Left colon (tissue), 2 donors: ENCODE data around the gene PIK3C2A. TPM values are rescaled to one million over a fixed set of nuclear protein-coding genes. Genes with fewer than 3 reads are reported as not detected.

Source experiments
- ATAC-seq: fragments of 200-7000 bp; cut with Tn5 transposase; one replicate; pipeline ENCODE4 v1.9.1; 2020; ENCODE audit warnings: mild to moderate bottlenecking, moderate library complexity
- DNase-seq, 2 donors: peaks; one replicate each; pipeline ENCODE4 v3.0.0-alpha.2; 2020
- intact Hi-C, 2 donors: fragments of 100-400 bp; cut with DNase I in 1 of 2; cut with micrococcal nuclease in 1 of 2; formaldehyde crosslinking; loops; one replicate each; pipeline versions ENCODE4 v1.11.2 to v1.14.0; 2022; cut with DNase I, micrococcal nuclease
- total RNA-seq, 2 donors: library from RNA; stranded (reverse); fragmentation: NEBNext Ultra II Directional; extraction: Animal tissue kit (Norgen Biotek cat#: 25700); gene quantifications; one replicate each; pipeline ENCODE4 v1.2.1, GENCODE V29; 2021
- donor health status: DM: no; HTN: no; CAD: no.
- donor health status: DM: yes; HTN: yes; CAD: no.

PIK3C2A gene
- total RNA-seq, 2 donors from 2014 or later, result 49.7 to 54.6 TPM

GRCh38 chr11:17218403-17218802, 10.6 kb upstream of the PIK3C2A start:
- ATAC-seq (no peak), DNase-seq (no peak)
- intact Hi-C loops, result no loop called here

GRCh38 chr11:17217401-17217800, 9.6 kb upstream of the PIK3C2A start:
- DNase-seq (no peak), ATAC-seq (no peak)
- intact Hi-C loops, result no loop called here

GRCh38 chr11:17214338-17214737, 6.6 kb upstream of the PIK3C2A start:
- no peak for ATAC-seq
- intact Hi-C loops, result no loop called here
- DNase-seq, result no peak

DNA sequence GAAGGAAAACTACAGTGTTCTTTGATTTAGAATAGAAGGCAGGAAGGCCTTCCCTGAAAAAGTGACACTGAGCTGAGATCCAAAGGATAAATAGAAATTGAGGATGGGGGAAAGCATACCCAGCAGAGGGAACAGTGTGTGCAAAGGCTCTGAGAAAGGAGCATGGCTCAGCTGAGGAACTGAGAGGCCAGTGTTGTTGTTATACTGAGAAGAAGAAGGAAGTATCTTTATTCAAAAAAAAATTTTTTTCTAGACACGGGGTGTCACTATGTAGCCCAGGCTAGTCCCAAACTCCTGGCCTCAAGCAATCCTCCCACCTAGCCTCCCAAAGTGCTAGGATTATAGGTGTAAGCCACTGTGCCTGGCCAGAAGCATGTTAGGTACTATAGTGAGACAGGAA, 3.5 kb upstream of the PIK3C2A start:
- no peak for ATAC-seq
- intact Hi-C loops, result no loop called here
- no peak for DNase-seq

DNA sequence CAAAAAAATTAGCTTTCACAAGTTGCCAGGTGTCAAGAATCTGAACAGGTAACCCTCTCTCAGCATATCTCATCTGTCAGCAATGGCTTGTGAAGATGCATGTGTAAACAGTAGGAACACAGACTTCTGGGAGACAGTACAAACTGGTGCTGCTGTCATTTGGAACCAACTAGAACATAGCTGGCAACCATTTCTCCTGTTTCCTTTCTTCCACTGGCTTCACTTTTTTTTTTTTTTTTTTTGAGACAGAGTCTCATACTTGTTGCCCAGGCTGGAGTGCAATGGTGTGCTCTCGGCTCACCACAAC, 2.1 kb upstream of the PIK3C2A start:
- DNase-seq, result no peak
- no peak for ATAC-seq

GRCh38 chr11:17208257-17208999, 642 bp upstream of the PIK3C2A start:
- ATAC-seq (peak; percentile 70), DNase-seq (peak; percentile 68 to 72)
- intact Hi-C loops, result no loop called here

More for the DNA sequence above, 2.1 kb upstream of the PIK3C2A start:
- intact Hi-C loops, result no loop called here

- peak; percentile 14 for ATAC-seq
- DNase-seq, result no peak
- intact Hi-C loops, result no loop called here
Observed at GRCh38 chr11:17206463-17206862, 1.3 kb downstream of the PIK3C2A start.

GRCh38 chr11:17197431-17197898, 10.3 kb downstream of the PIK3C2A start:
- ATAC-seq, result peak; percentile 93

DNA sequence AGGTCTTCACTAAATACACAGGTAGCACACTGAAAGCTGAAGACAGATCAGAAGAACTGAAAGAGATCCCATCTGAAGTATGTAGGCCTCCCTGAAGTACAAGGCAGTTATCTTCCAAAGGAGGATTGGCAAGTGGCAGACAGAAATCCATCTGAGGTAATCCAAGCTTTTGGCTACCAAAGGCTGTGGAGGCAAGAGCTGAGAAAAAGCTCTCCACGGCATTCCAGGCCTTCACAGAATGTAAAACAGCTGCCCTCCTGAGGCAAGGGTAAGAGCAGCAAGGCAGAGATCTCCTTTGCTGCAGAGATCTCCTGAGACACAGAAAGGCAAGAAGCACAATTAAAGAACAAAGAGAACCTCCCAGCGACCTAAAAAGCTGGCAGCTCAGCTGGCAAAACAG, 19.1 kb downstream of the PIK3C2A start:
- ATAC-seq (no peak), DNase-seq (no peak)
- intact Hi-C loops, result no loop called here

More at GRCh38 chr11:17197431-17197898, 10.3 kb downstream of the PIK3C2A start:
- no peak for DNase-seq
- intact Hi-C loops, result no loop called here

- intact Hi-C loops, result no loop called here
- ATAC-seq (no peak), DNase-seq (no peak)
Observed at GRCh38 chr11:17186932-17187692, 20.7 kb downstream of the PIK3C2A start.

DNA sequence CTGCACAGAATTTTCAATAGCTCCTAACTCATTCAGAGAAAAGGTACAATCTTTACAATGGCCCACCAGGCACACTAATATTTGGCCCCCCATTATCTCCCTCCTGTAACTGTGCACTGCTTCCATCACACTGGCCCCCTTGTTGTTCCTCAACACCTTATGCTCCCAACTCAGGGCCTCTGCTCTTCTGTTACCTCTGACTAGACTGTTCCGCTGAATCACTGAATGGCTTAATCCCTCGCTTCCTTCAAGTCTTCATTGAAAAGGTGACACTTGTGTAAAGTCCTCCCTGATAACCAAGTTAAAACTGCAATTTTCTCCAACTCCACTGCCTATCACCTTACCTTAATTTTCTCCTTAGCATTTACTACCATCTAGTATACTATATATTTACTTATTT, 21.8 kb downstream of the PIK3C2A start:
- ATAC-seq (no peak), DNase-seq (no peak)
- intact Hi-C loops, result no loop called here

DNA sequence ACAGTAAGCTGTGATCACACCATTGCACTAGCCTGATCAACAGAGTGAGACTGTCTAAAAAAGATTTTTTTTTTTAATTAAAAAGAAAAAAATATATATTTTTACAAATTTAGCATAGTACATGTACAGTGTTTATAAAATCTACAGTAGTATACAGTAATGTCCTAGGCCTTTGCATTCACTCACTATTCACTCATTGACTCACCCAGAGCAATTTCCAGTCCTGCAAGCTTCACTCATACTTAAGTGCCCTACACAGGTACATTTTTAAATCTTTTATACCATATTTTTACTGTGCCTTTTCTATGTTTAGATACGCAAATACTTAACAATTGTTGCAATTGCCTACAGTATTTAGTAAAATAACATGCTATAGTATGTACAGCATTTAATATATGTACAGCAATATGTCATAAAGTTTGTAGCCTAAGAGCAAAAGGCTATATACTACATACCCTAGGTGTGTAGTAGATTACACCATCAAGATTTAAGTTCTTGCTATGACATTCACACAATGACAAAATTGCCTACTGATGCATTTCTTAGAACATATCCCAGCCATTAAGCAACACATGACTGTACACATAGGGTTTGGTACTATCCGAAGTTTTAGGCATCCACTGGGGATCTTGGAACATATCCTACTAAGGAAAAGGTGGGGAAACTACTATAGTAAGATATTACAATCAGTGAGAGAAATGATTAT, 22.8 kb downstream of the PIK3C2A start:
- ATAC-seq (no peak), DNase-seq (no peak)
- intact Hi-C loops, result no loop called here

DNA sequence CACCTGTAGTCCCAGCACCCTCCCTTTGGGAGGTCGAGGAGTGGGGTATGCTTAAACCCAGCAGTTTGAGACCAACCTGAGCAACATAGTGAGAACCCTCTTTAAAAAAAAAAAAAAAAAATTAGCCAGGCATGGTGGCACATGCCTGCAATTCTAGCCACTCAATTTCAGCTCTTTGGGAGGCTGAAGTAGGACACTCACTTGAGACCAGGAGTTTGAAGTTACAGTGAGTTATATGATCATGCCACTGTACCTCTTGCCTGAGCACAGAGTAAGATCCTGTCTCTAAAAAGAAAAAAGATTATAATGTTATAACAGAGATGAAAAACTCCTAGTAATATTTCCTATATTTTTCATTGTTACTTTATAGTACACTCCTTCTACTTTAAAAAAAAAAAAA, 23.9 kb downstream of the PIK3C2A start:
- DNase-seq (no peak), ATAC-seq (no peak)
- intact Hi-C loops, result no loop called here

GRCh38 chr11:17179970-17180369, 27.8 kb downstream of the PIK3C2A start:
- intact Hi-C loops, result no loop called here
- ATAC-seq (peak; percentile 20), DNase-seq (no peak)

DNA sequence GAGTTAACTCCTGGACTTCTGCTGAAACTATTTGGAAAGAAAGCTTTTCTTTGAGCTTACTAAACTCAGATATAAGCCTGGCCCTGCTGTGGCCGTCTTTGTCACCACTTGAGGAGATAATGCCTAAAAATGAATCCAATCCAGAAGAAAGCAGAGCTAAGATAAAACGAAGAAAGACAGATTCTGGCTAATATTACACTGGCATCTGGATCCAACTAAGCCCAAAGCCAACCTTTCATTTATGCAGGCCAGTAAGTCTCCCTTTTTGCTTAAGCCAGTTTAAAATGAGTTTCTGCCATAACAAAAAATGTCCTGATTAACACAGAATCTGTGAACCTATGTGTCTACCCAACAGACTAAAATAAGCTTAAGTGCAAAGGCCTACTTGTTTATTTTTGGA, 34.5 kb downstream of the PIK3C2A start:
- DNase-seq, result no peak
- no peak for ATAC-seq
- intact Hi-C loops, result no loop called here

DNA sequence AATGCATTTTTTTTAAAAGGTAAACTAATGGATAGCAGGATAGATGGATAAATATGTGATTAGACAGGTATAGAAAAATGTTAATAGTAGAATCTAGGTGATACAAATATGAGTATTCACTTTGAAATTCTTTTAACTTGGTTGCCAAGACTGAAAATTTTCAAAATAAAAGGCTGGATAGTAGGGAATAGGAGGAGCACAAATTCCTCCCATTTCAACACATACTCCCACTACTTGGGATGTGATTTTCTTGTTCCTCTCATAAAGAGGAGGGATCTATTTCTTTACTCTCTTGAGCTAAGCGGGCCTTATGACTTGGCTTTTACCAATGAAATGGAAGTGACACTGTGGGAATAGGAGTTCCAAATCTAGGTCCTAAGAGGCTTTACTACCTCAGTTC, 35.9 kb downstream of the PIK3C2A start:
- intact Hi-C loops, result no loop called here
- ATAC-seq, result no peak
- no peak for DNase-seq

GRCh38 chr11:17171343-17171742, 36.4 kb downstream of the PIK3C2A start:
- DNase-seq (no peak), ATAC-seq (no peak)
- intact Hi-C loops, result no loop called here

GRCh38 chr11:17169876-17170275, 37.9 kb downstream of the PIK3C2A start:
- intact Hi-C loops, result no loop called here
- DNase-seq, result no peak
- no peak for ATAC-seq

- intact Hi-C loops, result no loop called here
- DNase-seq (no peak), ATAC-seq (no peak)
Observed at GRCh38 chr11:17165247-17165890, 42.4 kb downstream of the PIK3C2A start.
